K562 (cell line): ENCODE results near the gene BCAN. TPM values are rescaled to one million over a fixed set of nuclear protein-coding genes. Genes with fewer than 3 reads are reported as not detected.
A peak's percentile ranks its signal among the peaks of the same experiment; 100 is the strongest.

Experiments used
- AFF1 ChIP-seq, 2 experiments: fragments of 450-650 bp; IDR thresholded peaks; 2 replicates each; pipeline ENCODE4 v1.6.1; 2018; ENCODE audit warnings: mild to moderate bottlenecking in 2 of 2, low read depth in 1 of 2; ENCODE audit not compliant: partially characterized antibody in 2 of 2
- AFF4 ChIP-seq: sonication (generic); formaldehyde crosslinking; IDR thresholded peaks from 2 replicates; pipeline ENCODE4 v1.8.0; 2023; ENCODE audit warnings: mild to moderate bottlenecking, missing genetic modification reagents
- ARID1B ChIP-seq: fragments of 450-650 bp; IDR thresholded peaks from 2 replicates; pipeline ENCODE4 v1.6.1; 2016; ENCODE audit warnings: antibody characterized with exemption, mild to moderate bottlenecking, inconsistent platforms
- FOXJ3 ChIP-seq: sonication (generic); formaldehyde crosslinking; IDR thresholded peaks from 2 replicates; pipeline ENCODE4 v1.4.0; 2020; ENCODE audit warnings: mild to moderate bottlenecking, missing genetic modification reagents
- ID3 ChIP-seq, 2 experiments: fragments of 250-450 bp in 1 of 2; fragments of 450-650 bp in 1 of 2; sonication (Bioruptor Pico) in 1 of 2; IDR thresholded peaks; 2 replicates each; pipeline versions ENCODE4 v1.6.1 to v1.8.0; 2016 to 2021; ENCODE audit warnings: mild to moderate bottlenecking in 2 of 2, moderate library complexity in 2 of 2, missing compliant biosample characterization in 1 of 2, missing genetic modification characterization in 1 of 2
- NCOA1 ChIP-seq: fragments of 450-650 bp; IDR thresholded peaks from 2 replicates; pipeline ENCODE4 v1.6.1; 2016; ENCODE audit warnings: low read depth
- NR2F6 ChIP-seq: fragments of 450-650 bp; formaldehyde crosslinking; IDR thresholded peaks from 2 replicates; pipeline ENCODE4 v1.4.0; 2020; ENCODE audit warnings: mild to moderate bottlenecking
- NRF1 ChIP-seq, 2 experiments: fragments of 450-650 bp; IDR thresholded peaks in 1 of 2; conservative IDR thresholded peaks in 1 of 2; 2 replicates each; pipeline ENCODE4 v1.6.1; 2014; ENCODE audit warnings: mild to moderate bottlenecking in 2 of 2
- POLR2AphosphoS2 ChIP-seq: IDR thresholded peaks from 2 replicates; pipeline ENCODE4 v1.6.1; 2012; ENCODE audit warnings: low read length, improper control_type of control experiment
- POLR2B ChIP-seq: fragments of 450-650 bp; IDR thresholded peaks from 2 replicates; pipeline ENCODE4 v1.6.1; 2018; ENCODE audit warnings: low read depth; ENCODE audit not compliant: partially characterized antibody
- PREB ChIP-seq: sonication (generic); formaldehyde crosslinking; IDR thresholded peaks from 2 replicates; pipeline ENCODE4 v1.8.1; 2023; ENCODE audit warnings: mild to moderate bottlenecking, missing genetic modification reagents
- RBM39 ChIP-seq: fragments of 200-400 bp; formaldehyde crosslinking; optimal IDR thresholded peaks from 2 replicates; pipeline ENCODE3; 2018; ENCODE audit warnings: low read depth, low read length
- SIN3B ChIP-seq: fragments of 450-650 bp; IDR thresholded peaks from 2 replicates; pipeline ENCODE4 v1.6.1; 2017; ENCODE audit warnings: low read depth, mild to moderate bottlenecking, moderate library complexity
- STAG1 ChIP-seq: sonication (generic); formaldehyde crosslinking; IDR thresholded peaks from 2 replicates; pipeline ENCODE4 v1.5.0; 2020; ENCODE audit warnings: missing genetic modification reagents, borderline replicate concordance
- ZEB2 ChIP-seq: fragments of 450-650 bp; IDR thresholded peaks from 2 replicates; pipeline ENCODE4 v1.6.1; 2016
- ZNF184 ChIP-seq: sonication (generic); formaldehyde crosslinking; IDR thresholded peaks from 2 replicates; pipeline ENCODE4 v1.5.0; 2020; ENCODE audit warnings: missing genetic modification reagents
- ZNF511 ChIP-seq: sonication (generic); formaldehyde crosslinking; IDR thresholded peaks from 2 replicates; pipeline ENCODE4 v1.8.0; 2022; ENCODE audit warnings: mild to moderate bottlenecking, missing genetic modification reagents
- polyA plus RNA-seq, 8 experiments: library from polyadenylated mRNA; depleted of rRNA in 4 of 8; stranded (reverse) in 5 of 8; unstranded in 3 of 8; fragments of >200 nt; fragmentation: Nextera tagmentation in 2 of 8; fragmentation: Illumina TruSeq in 1 of 8; extraction: Ambion mirVana in 2 of 8; extraction: Trizol in 1 of 8; gene quantifications; 2 replicates each; pipeline versions ENCODE4 v1.2.1 to v1.2.3, GENCODE V29; 2011 to 2014; ENCODE audit warnings: inconsistent platforms in 1 of 8, missing spikeins in 1 of 8
- total RNA-seq, 7 experiments: library from RNA; depleted of rRNA in 6 of 7; stranded (reverse); fragments of >200 nt in 6 of 7; fragmentation: Illumina TruSeq in 2 of 7; extraction: Trizol in 2 of 7; gene quantifications; 2 replicates each; pipeline versions ENCODE4 v1.2.1 to v1.2.3, GENCODE V29; 2011 to 2021; ENCODE audit warnings: low replicate concordance in 1 of 7

Gene BCAN
- total and polyA plus RNA-seq, 9 of the 15 experiments (the other 6 are each of a cell fraction or from before 2014, with no cell fraction given) = 0.04 to 0.33 (median 0.14) TPM; not detected in 5

GRCh38 chr1:156705918-156706656 is 64.2 kb downstream of the BCAN start (continued):
- TF ChIP-seq NR2F6 (0 out of 2 replicates have a peak, but pooled peaks have one; percentile 31), PREB (CRISPR knock-in tag) (peak; percentile 90; the same call in 1 of the 2 replicates), RBM39 (peak; percentile 43), AFF4 (CRISPR knock-in tag) (peak; percentile 78), ARID1B (0 out of 2 replicates have a peak, but pooled peaks have one; percentile 13), ZNF184 (no peak), SIN3B (0 out of 2 replicates have a peak, but pooled peaks have one; percentile 31), ZNF511 (CRISPR knock-in tag) (0 out of 2 replicates have a peak, but pooled peaks have one; percentile 18), ID3 (CRISPR knock-in tag; IDR thresholded peaks at IDR 0.05) (no peak), ID3 (tag; IDR thresholded peaks at IDR 0.05) (no peak), POLR2B (peak; percentile 33), ZEB2 (0 out of 2 replicates have a peak, but pooled peaks have one; percentile 14), AFF1 (IDR thresholded peaks at IDR 0.05; ENCODE audit: low read depth in 1 of 2, partially characterized antibody in 2 of 2) (peak in 1 of 2 experiments; percentile 47), FOXJ3 (CRISPR knock-in tag) (no peak), POLR2AphosphoS2 (no peak), NRF1 (conservative IDR thresholded peaks at IDR 0.05 in 1 of 2, IDR thresholded peaks at IDR 0.05 in 1 of 2) (peak; percentile 22 to 58; a peak in 2 of 4 replicates), STAG1 (CRISPR knock-in tag) (peak; percentile 38), NCOA1 (0 out of 2 replicates have a peak, but pooled peaks have one; percentile 11)
